Muscle layer of duodenum (tissue), 2 donors: Measurements from ENCODE around the gene PNKP.

Experiments used
- H3K27ac ChIP-seq: one replicate; pipeline ENCODE4 v1.7.0; 2013; ENCODE audit warnings: mild to moderate bottlenecking, low read length
- H3K27me3 ChIP-seq: one replicate; pipeline ENCODE4 v1.7.0; 2013; ENCODE audit warnings: low read depth, mild to moderate bottlenecking, control low read depth, low read length
- H3K36me3 ChIP-seq, 2 donors: one replicate each; pipeline ENCODE4 v1.7.0; 2013; ENCODE audit warnings: low read length in 2 of 2, control low read depth in 1 of 2, mild to moderate bottlenecking in 1 of 2; ENCODE audit not compliant: insufficient read depth in 2 of 2, control insufficient read depth in 1 of 2
- H3K4me1 ChIP-seq, 2 donors: one replicate each; pipeline ENCODE4 v1.7.0; 2013; ENCODE audit warnings: low read length in 2 of 2, mild to moderate bottlenecking in 2 of 2, control low read depth in 1 of 2, moderate library complexity in 1 of 2; ENCODE audit not compliant: insufficient read depth in 2 of 2, control insufficient read depth in 1 of 2
- H3K4me3 ChIP-seq, 2 donors: one replicate each; pipeline ENCODE4 v1.7.0; 2013; ENCODE audit warnings: low read length in 2 of 2, low read depth in 1 of 2, mild to moderate bottlenecking in 1 of 2
- H3K9me3 ChIP-seq, 2 donors: one replicate each; pipeline ENCODE4 v1.7.0; 2013; ENCODE audit warnings: low read length in 2 of 2, control low read depth in 1 of 2, mild to moderate bottlenecking in 1 of 2; ENCODE audit not compliant: control insufficient read depth in 1 of 2
- donor health status: healthy.

The PNKP gene

GRCh38 chr19:49889038-49889686 lies 21.8 kb upstream of the PNKP start:
- H3K27ac ChIP-seq, result no peak overlapping the region
- no peaks in the 10 kb centered on the region for H3K9me3 ChIP-seq
- peaks cover 9 to 28% of the 10 kb centered on the region in 2 donors for H3K36me3 ChIP-seq
- no peak overlapping the region for H3K4me3 ChIP-seq
- H3K27me3 ChIP-seq, result no peaks in the 10 kb centered on the region
- H3K4me1 ChIP-seq, result peaks cover 0 to 9% of the 10 kb centered on the region in 2 donors

- Histone ChIP-seq H3K4me1 (peaks cover 0 to 9% of the 10 kb centered on the region in 2 donors), H3K27ac (no peak overlapping the region), H3K4me3 (no peak overlapping the region), H3K36me3 (peaks cover 16 to 35% of the 10 kb centered on the region in 2 donors), H3K27me3 (no peaks in the 10 kb centered on the region), H3K9me3 (no peaks in the 10 kb centered on the region)
These were observed 21.1 kb upstream of the PNKP start for GRCh38 chr19:49888510-49888824.

GRCh38 chr19:49887665-49888509 lies 20.5 kb upstream of the PNKP start:
- Histone ChIP-seq H3K4me3 (no peak overlapping the region), H3K27me3 (no peaks in the 10 kb centered on the region), H3K4me1 (peaks cover 0 to 9% of the 10 kb centered on the region in 2 donors), H3K9me3 (no peaks in the 10 kb centered on the region), H3K27ac (no peak overlapping the region), H3K36me3 (peaks cover 22 to 41% of the 10 kb centered on the region in 2 donors)

GRCh38 chr19:49887037-49887664 lies 19.8 kb upstream of the PNKP start:
- peaks cover 28 to 48% of the 10 kb centered on the region in 2 donors for H3K36me3 ChIP-seq

GRCh38 chr19:49884760-49885159 lies 17.4 kb upstream of the PNKP start:
- H3K9me3 ChIP-seq, result no peaks in the 10 kb centered on the region
- H3K36me3 ChIP-seq, result peaks cover 48 to 72% of the 10 kb centered on the region in 2 donors
- peaks cover 0 to 2% of the 10 kb centered on the region in 2 donors for H3K4me1 ChIP-seq
- no peaks in the 10 kb centered on the region for H3K27me3 ChIP-seq
- H3K4me3 ChIP-seq, result no peak overlapping the region
- H3K27ac ChIP-seq, result no peak overlapping the region

More at GRCh38 chr19:49887037-49887664, 19.8 kb upstream of the PNKP start:
- no peaks in the 10 kb centered on the region for H3K27me3 ChIP-seq
- H3K4me3 ChIP-seq, result no peak overlapping the region
- H3K4me1 ChIP-seq, result peaks cover 0 to 9% of the 10 kb centered on the region in 2 donors
- H3K9me3 ChIP-seq, result no peaks in the 10 kb centered on the region
- H3K27ac ChIP-seq, result no peak overlapping the region

GRCh38 chr19:49884109-49884508 lies 16.7 kb upstream of the PNKP start:
- Histone ChIP-seq H3K36me3 (peaks cover 48 to 78% of the 10 kb centered on the region in 2 donors), H3K4me1 (no peaks in the 10 kb centered on the region), H3K27ac (no peak overlapping the region), H3K4me3 (no peak overlapping the region), H3K9me3 (no peaks in the 10 kb centered on the region), H3K27me3 (no peaks in the 10 kb centered on the region)

- H3K27ac ChIP-seq, result no peak overlapping the region
- peaks cover 48 to 76% of the 10 kb centered on the region in 2 donors for H3K36me3 ChIP-seq
- H3K4me3 ChIP-seq, result no peak overlapping the region
- peaks cover 6 to 10% of the 10 kb centered on the region in 2 donors for H3K4me1 ChIP-seq
- H3K27me3 ChIP-seq, result no peaks in the 10 kb centered on the region
- no peaks in the 10 kb centered on the region for H3K9me3 ChIP-seq
These were observed 15.7 kb upstream of the PNKP start for GRCh38 chr19:49883094-49883493.

GRCh38 chr19:49882643-49883042 lies 15.3 kb upstream of the PNKP start:
- H3K4me1 ChIP-seq, result peaks cover 6 to 13% of the 10 kb centered on the region in 2 donors
- no peak overlapping the region for H3K4me3 ChIP-seq
- H3K27me3 ChIP-seq, result no peaks in the 10 kb centered on the region
- H3K9me3 ChIP-seq, result no peaks in the 10 kb centered on the region
- peaks cover 48 to 73% of the 10 kb centered on the region in 2 donors for H3K36me3 ChIP-seq
- no peak overlapping the region for H3K27ac ChIP-seq

GRCh38 chr19:49881672-49882394 lies 14.5 kb upstream of the PNKP start:
- peaks cover 6 to 13% of the 10 kb centered on the region in 2 donors for H3K4me1 ChIP-seq
- H3K27ac ChIP-seq, result no peak overlapping the region
- H3K4me3 ChIP-seq, result no peak overlapping the region
- no peaks in the 10 kb centered on the region for H3K27me3 ChIP-seq
- no peaks in the 10 kb centered on the region for H3K9me3 ChIP-seq
- H3K36me3 ChIP-seq, result peaks cover 48 to 74% of the 10 kb centered on the region in 2 donors

GRCh38 chr19:49881186-49881585 lies 13.8 kb upstream of the PNKP start:
- no peak overlapping the region for H3K27ac ChIP-seq
- no peaks in the 10 kb centered on the region for H3K27me3 ChIP-seq
- H3K4me3 ChIP-seq, result no peak overlapping the region
- H3K9me3 ChIP-seq, result no peaks in the 10 kb centered on the region
- peaks cover 48 to 76% of the 10 kb centered on the region in 2 donors for H3K36me3 ChIP-seq
- H3K4me1 ChIP-seq, result peaks cover 6 to 13% of the 10 kb centered on the region in 2 donors
